ENCODE data around the gene ZNF778. TPM values are rescaled to one million over a fixed set of nuclear protein-coding genes. Genes with fewer than 3 reads are reported as not detected.
"Not testable (repeated sequence)": the region's sequence is repeated elsewhere in the genome, so short reads cannot be mapped to it uniquely, and the experiment has no call there.

ZNF778 gene
- total RNA-seq, 1 donor from 2014 or later, result 8.1 TPM

DNA sequence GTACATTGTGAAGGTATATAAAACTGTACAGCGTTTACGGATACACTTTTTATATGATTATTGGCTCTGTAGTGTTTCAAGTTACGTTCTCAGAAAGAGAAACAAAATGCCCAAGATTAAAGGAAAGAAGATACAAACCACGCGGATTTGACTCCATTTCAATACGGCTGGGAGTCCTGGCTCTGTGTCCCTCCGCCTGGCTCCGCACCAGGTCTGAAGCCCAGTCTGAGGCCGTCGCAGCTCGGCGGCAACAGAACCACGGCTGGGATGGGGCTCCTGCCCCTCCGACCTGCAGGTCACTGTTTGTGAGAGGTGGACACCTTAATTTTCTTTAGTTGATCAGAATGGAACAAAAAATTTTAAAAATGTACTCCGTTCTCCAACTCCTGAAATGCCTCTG lies 50.2 kb downstream of the ZNF778 start:
- H3K4me3 Mint-ChIP-seq; H3K27me3 Mint-ChIP-seq (ENCODE audit: insufficient read depth); H3K9me3 Mint-ChIP-seq; intact Hi-C loops (cut with micrococcal nuclease); DNase-seq (ENCODE audit: low spot score); H3K4me1 Mint-ChIP-seq (ENCODE audit: low read depth); H3K27ac Mint-ChIP-seq: not testable (repeated sequence)
- peaks cover 16% of the 10 kb centered on the region for H3K36me3 Mint-ChIP-seq (ENCODE audit: low read depth)

DNA sequence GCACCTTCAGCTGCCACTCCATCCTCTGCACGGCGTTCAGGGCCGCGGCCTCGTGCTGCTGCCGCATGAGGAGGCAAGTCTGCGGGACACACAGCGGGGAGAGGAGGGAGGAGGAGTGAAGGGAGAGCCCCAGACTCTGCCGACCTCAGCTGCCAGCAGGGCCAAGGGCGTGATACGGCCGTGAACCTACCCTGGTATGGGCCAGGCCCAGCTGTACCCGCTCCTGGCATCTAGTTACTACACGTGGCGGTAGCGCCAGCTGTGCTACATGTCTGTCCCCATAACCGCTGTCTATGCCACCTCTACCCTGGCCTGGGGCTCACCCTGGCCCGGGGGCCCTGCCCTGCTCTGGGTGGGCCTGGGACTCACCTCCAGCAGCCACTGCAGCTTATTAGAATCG lies 51.1 kb downstream of the ZNF778 start:
- Mint-ChIP-seq H3K9me3 (no peaks in the 10 kb centered on the region), H3K4me3 (no peak overlapping the region), H3K27me3 (ENCODE audit: insufficient read depth) (no peaks in the 10 kb centered on the region), H3K27ac (no peak overlapping the region), H3K36me3 (ENCODE audit: low read depth) (peaks cover 21% of the 10 kb centered on the region), H3K4me1 (ENCODE audit: low read depth) (no peaks in the 10 kb centered on the region)
- DNase-seq (ENCODE audit: low spot score), result no peak
- intact Hi-C loops (cut with micrococcal nuclease), result no loop called here

DNA sequence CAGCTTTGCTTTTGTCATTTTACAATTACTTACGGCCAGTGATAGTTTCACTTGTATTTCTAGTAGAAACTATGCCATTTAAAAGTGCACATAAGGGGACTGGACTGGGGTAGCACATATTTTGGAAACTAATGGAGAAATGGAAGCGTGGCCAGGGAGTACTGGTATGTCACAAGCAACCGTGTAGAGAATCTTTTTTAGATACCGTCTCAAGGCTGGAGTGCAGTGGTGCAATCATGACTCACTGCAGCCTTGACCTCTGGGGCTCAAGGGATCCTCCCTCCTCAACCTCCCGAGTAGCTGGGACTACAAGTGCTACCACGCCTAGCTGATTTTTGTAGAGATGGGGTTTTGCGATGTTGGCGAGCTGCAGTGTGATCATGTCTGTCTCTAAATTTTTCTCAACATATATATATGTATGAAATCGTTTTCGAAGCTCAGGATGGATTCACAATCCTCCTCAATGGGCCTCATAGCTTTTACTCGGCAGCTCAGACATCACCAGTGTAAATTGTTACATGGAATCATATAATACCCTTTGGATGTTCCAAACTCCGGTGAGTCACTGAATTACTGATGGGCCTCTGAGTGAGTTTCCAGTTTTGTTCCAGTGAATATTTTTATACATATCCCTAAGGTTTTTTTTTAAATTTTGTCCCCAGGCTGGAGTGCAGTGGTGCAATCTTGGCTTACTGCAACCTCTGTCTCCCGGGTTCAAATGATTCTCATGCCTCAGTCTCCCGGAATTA lies 51.7 kb downstream of the ZNF778 start:
- Mint-ChIP-seq H3K36me3 (ENCODE audit: low read depth) (peaks cover 23% of the 10 kb centered on the region), H3K4me3 (no peak overlapping the region), H3K9me3 (no peaks in the 10 kb centered on the region), H3K27ac (no peak overlapping the region), H3K4me1 (ENCODE audit: low read depth) (no peaks in the 10 kb centered on the region), H3K27me3 (ENCODE audit: insufficient read depth) (no peaks in the 10 kb centered on the region)
- no peak for DNase-seq (ENCODE audit: low spot score)
- intact Hi-C loops (cut with micrococcal nuclease), result no loop called here

GRCh38 chr16:89269805-89270665 lies 52.5 kb downstream of the ZNF778 start:
- no peak for DNase-seq (ENCODE audit: low spot score)
- no peak overlapping the region for H3K4me3 Mint-ChIP-seq
- H3K4me1 Mint-ChIP-seq (ENCODE audit: low read depth), result no peaks in the 10 kb centered on the region
- H3K27ac Mint-ChIP-seq, result no peak overlapping the region
- intact Hi-C loops (cut with micrococcal nuclease), result no loop called here
- H3K9me3 Mint-ChIP-seq, result no peaks in the 10 kb centered on the region
- H3K36me3 Mint-ChIP-seq (ENCODE audit: low read depth), result peaks cover 23% of the 10 kb centered on the region
- H3K27me3 Mint-ChIP-seq (ENCODE audit: insufficient read depth), result no peaks in the 10 kb centered on the region

DNA sequence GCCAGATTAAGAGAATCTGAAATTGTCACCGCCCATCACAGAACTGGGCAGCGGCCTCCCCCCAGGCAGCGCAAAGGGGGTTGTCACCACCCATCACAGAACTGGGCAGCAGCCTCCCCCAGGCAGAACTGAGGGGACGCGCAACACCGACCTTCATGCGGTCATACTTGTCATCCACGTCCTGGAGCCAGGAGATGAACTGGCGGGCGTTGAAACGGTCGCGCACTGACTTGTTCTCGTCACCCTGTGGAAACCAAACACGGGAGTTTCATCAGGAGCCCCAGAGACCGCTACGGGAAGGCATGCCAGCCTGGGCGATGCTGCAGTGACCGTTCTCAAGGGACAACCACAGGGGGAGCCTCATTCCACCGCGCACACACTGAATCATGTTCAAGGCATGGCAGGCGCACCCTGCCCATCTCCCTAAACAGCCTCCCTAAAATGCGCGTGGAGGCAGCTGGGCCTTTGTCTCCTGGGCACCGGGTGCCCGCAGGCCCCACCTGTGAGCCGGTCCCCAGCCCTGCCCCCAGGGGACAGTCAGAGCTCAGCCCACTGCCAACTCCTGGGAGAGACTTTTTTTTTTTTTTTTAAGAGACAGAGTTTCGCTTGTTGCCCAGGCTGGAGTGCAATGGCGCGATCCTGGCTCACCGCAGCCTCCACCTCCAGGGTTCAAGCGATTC lies 53.3 kb downstream of the ZNF778 start:
- no peaks in the 10 kb centered on the region for H3K27me3 Mint-ChIP-seq (ENCODE audit: insufficient read depth)
- intact Hi-C loops (cut with micrococcal nuclease), result no loop called here
- H3K4me1 Mint-ChIP-seq (ENCODE audit: low read depth), result no peaks in the 10 kb centered on the region
- H3K27ac Mint-ChIP-seq, result no peak overlapping the region
- peaks cover 28% of the 10 kb centered on the region for H3K36me3 Mint-ChIP-seq (ENCODE audit: low read depth)
- no peaks in the 10 kb centered on the region for H3K9me3 Mint-ChIP-seq
- no peak for DNase-seq (ENCODE audit: low spot score)
- H3K4me3 Mint-ChIP-seq, result no peak overlapping the region

- no peak for DNase-seq (ENCODE audit: low spot score)
- no peak overlapping the region for H3K27ac Mint-ChIP-seq
- no peaks in the 10 kb centered on the region for H3K9me3 Mint-ChIP-seq
- H3K4me3 Mint-ChIP-seq, result no peak overlapping the region
- H3K27me3 Mint-ChIP-seq (ENCODE audit: insufficient read depth), result no peaks in the 10 kb centered on the region
- H3K4me1 Mint-ChIP-seq (ENCODE audit: low read depth), result no peaks in the 10 kb centered on the region
- intact Hi-C loops (cut with micrococcal nuclease), result no loop called here
- peaks cover 37% of the 10 kb centered on the region for H3K36me3 Mint-ChIP-seq (ENCODE audit: low read depth)
Measured at GRCh38 chr16:89272631-89273030, 55.1 kb downstream of the ZNF778 start.

DNA sequence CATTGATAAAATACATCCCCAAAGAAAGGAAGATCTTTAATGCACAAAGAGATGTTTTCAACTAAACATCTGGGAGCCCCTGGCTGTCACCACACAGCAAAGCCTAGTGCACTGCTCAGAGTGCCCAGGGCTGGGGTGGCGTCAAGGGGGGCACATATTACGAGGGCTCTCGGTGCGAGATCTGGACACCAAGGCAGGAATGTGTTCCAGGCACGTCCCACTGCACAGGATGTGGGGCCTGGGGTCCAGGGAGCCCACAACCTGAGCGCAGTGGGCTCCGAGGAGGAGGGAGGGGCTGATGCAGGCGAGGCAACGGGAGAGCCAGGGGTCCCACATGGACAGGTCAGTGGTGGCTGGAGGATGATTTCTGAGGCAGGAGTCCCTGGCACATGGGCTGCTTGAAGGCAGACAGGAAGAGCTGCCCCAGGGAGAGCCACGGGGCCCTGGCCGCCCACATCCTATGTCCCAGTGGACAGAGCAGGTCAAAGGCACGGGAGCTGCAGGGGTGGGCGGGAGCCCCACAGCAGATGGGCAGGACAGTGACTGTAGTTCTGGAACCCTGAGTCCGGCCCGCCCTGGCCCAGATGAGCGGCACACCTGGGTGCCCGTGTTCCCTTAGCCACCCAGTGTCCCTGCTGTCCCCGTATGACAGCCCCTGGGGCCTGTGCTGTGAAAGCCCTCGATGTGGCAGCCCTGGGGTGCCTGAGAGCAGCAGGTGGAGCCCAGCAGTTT lies 56.4 kb downstream of the ZNF778 start:
- no peak overlapping the region for H3K27ac Mint-ChIP-seq
- no peaks in the 10 kb centered on the region for H3K4me1 Mint-ChIP-seq (ENCODE audit: low read depth)
- H3K9me3 Mint-ChIP-seq, result no peaks in the 10 kb centered on the region
- peaks cover 36% of the 10 kb centered on the region for H3K36me3 Mint-ChIP-seq (ENCODE audit: low read depth)
- no peaks in the 10 kb centered on the region for H3K27me3 Mint-ChIP-seq (ENCODE audit: insufficient read depth)
- no peak for DNase-seq (ENCODE audit: low spot score)
- no peak overlapping the region for H3K4me3 Mint-ChIP-seq
- intact Hi-C loops (cut with micrococcal nuclease), result no loop called here

GRCh38 chr16:89274561-89275283 lies 57.2 kb downstream of the ZNF778 start:
- H3K4me3 Mint-ChIP-seq, result no peak overlapping the region
- no peaks in the 10 kb centered on the region for H3K9me3 Mint-ChIP-seq
- intact Hi-C loops (cut with micrococcal nuclease), result no loop called here
- no peak overlapping the region for H3K27ac Mint-ChIP-seq
- peaks cover 31% of the 10 kb centered on the region for H3K36me3 Mint-ChIP-seq (ENCODE audit: low read depth)
- DNase-seq (ENCODE audit: low spot score), result no peak
- H3K4me1 Mint-ChIP-seq (ENCODE audit: low read depth), result no peaks in the 10 kb centered on the region
- H3K27me3 Mint-ChIP-seq (ENCODE audit: insufficient read depth), result no peaks in the 10 kb centered on the region

DNA sequence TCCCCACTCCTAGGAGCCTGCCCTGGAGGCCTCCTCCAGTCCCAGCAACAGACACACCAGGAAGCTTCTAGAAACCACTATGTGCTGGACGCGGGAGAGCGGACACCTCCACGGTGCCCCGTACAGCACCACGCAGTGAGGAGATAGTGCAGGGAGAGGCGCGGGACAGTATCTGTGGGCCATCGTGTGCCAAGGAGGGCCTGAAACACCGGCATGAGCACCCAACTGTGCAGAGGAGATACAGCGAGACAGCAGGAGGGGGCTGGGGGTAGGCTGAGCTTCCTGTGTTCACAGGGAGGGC lies 57.7 kb downstream of the ZNF778 start:
- Mint-ChIP-seq H3K4me1 (ENCODE audit: low read depth) (no peaks in the 10 kb centered on the region), H3K27me3 (ENCODE audit: insufficient read depth) (no peaks in the 10 kb centered on the region), H3K36me3 (ENCODE audit: low read depth) (peaks cover 31% of the 10 kb centered on the region), H3K9me3 (no peaks in the 10 kb centered on the region), H3K27ac (no peak overlapping the region), H3K4me3 (no peak overlapping the region)
- intact Hi-C loops (cut with micrococcal nuclease), result no loop called here
- DNase-seq (ENCODE audit: low spot score), result no peak

GRCh38 chr16:89275837-89276720 lies 58.6 kb downstream of the ZNF778 start:
- H3K9me3 Mint-ChIP-seq, result no peaks in the 10 kb centered on the region
- peaks cover 31% of the 10 kb centered on the region for H3K36me3 Mint-ChIP-seq (ENCODE audit: low read depth)
- DNase-seq (ENCODE audit: low spot score), result no peak
- intact Hi-C loops (cut with micrococcal nuclease), result no loop called here
- no peaks in the 10 kb centered on the region for H3K4me1 Mint-ChIP-seq (ENCODE audit: low read depth)
- H3K27me3 Mint-ChIP-seq (ENCODE audit: insufficient read depth), result no peaks in the 10 kb centered on the region
- H3K4me3 Mint-ChIP-seq, result no peak overlapping the region
- H3K27ac Mint-ChIP-seq, result no peak overlapping the region

DNA sequence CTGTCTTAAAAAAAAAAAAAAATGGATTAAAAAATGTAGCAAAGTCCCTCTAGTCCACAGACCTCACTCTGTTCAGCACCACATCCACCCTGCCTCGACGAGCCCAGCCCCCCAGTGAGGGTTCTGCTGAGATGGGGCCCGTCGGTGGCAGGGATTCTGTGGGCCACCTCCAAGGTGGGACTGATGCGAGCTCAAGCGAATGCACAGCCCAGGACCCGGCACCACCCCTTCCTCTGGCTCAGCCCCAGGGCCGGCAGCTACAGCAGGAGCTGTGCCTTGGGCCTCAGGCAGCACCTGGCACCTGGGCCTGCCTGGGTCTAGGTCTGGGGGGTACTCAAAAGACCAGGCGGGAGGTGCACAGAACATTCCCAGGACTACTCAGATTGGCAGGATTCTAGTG lies 59.5 kb downstream of the ZNF778 start:
- Mint-ChIP-seq H3K27ac (no peak overlapping the region), H3K36me3 (ENCODE audit: low read depth) (peaks cover 23% of the 10 kb centered on the region), H3K4me3 (no peak overlapping the region), H3K4me1 (ENCODE audit: low read depth) (no peaks in the 10 kb centered on the region), H3K9me3 (no peaks in the 10 kb centered on the region), H3K27me3 (ENCODE audit: insufficient read depth) (no peaks in the 10 kb centered on the region)
- DNase-seq (ENCODE audit: low spot score), result no peak
- intact Hi-C loops (cut with micrococcal nuclease), result no loop called here
